A549 (cell line): ENCODE measurements around the gene SDE2. TPM values are rescaled to one million over a fixed set of nuclear protein-coding genes. Genes with fewer than 3 reads are reported as not detected.
A peak's percentile ranks its signal among the peaks of the same experiment; 100 is the strongest.

Experiments
- ATAC-seq, 2 experiments: fragments of 200-7000 bp in 1 of 2; fragments of >200 bp in 1 of 2; cut with Nextera tagmentation in 1 of 2; cut with Tn5 transposase in 1 of 2; 3 replicates each; pipeline versions ENCODE4 v1.8.0 to v1.9.1; 2018 to 2020; ENCODE audit warnings: mild to moderate bottlenecking in 1 of 2, moderate library complexity in 1 of 2
- CTCF ChIA-PET: fragments of 300-600 bp; sonication (Branson Sonifier 250); formaldehyde crosslinking; extraction: SDS; loops from one replicate; lab custom pipeline; 2021; ENCODE audit warnings: antibody characterized with exemption, inconsistent platforms; lab: Yijun Ruan, JAX
- POLR2A ChIA-PET: fragments of 350-600 bp; formaldehyde crosslinking; extraction: SDS; loops from one replicate; lab custom pipeline; 2021; ENCODE audit warnings: antibody characterized with exemption, inconsistent platforms; lab: Yijun Ruan, JAX
- DNase-seq, 2 experiments: peaks; one replicate each; pipeline versions ENCODE4 v3.0.0 to v3.0.0-alpha.2; 2011 to 2016; ENCODE audit warnings: low read depth in 1 of 2, low spot score in 1 of 2
- FAIRE-seq: peaks from 2 replicates; lab custom pipeline; 2011; peaks lifted over from hg19 to GRCh38; lab: Jason Lieb, UNC
- H3K27ac ChIP-seq, 2 experiments: fragments of >200 bp; sonication (Bioruptor Twin); formaldehyde crosslinking; 3 replicates each; pipeline ENCODE4 v1.5.1; 2016 to 2017
- H3K4me1 ChIP-seq: fragments of >200 bp; sonication (Bioruptor Twin); formaldehyde crosslinking; 3 replicates; pipeline ENCODE4 v1.6.1; 2016
- H3K4me2 ChIP-seq: fragments of >200 bp; sonication (Bioruptor Twin); formaldehyde crosslinking; 3 replicates; pipeline ENCODE4 v1.6.1; 2016
- H3K4me3 ChIP-seq: fragments of >200 bp; sonication (Bioruptor Twin); formaldehyde crosslinking; 3 replicates; pipeline ENCODE4 v1.5.1; 2016
- H3K9me3 ChIP-seq: fragments of >200 bp; sonication (Bioruptor Twin); formaldehyde crosslinking; 3 replicates; pipeline ENCODE4 v1.6.1; 2016
- BHLHE40 ChIP-seq: IDR thresholded peaks from 2 replicates; pipeline ENCODE4 v1.6.1; 2012; ENCODE audit warnings: low read depth, low read length, inconsistent platforms
- EHF ChIP-seq: fragments of 250-450 bp; sonication (Bioruptor Pico); IDR thresholded peaks from 2 replicates; pipeline ENCODE4 v1.5.0; 2020; ENCODE audit warnings: mild to moderate bottlenecking
- EP300 ChIP-seq, 2 experiments: fragments of >200 bp; sonication (Bioruptor Twin); formaldehyde crosslinking; IDR thresholded peaks; 2 replicates in 1 of 2; 3 replicates in 1 of 2; pipeline ENCODE4 v1.6.1; 2016 to 2017
- FOSB ChIP-seq: fragments of 250-450 bp; sonication (Bioruptor Pico); IDR thresholded peaks from 2 replicates; pipeline ENCODE4 v1.5.0; 2020; ENCODE audit warnings: mild to moderate bottlenecking, moderate library complexity
- FOXS1 ChIP-seq: fragments of 250-450 bp; sonication (Bioruptor Pico); IDR thresholded peaks from 2 replicates; pipeline ENCODE4 v1.5.0; 2020; ENCODE audit warnings: mild to moderate bottlenecking, moderate library complexity
- HDAC2 ChIP-seq: fragments of 200-600 bp; sonication (generic); IDR thresholded peaks from 2 replicates; pipeline ENCODE4 v1.6.1; 2016
- HOXB5 ChIP-seq: fragments of 250-450 bp; sonication (Bioruptor Pico); IDR thresholded peaks from 2 replicates; pipeline ENCODE4 v1.5.0; 2020; ENCODE audit warnings: mild to moderate bottlenecking, moderate library complexity
- MYC ChIP-seq: IDR thresholded peaks from 2 replicates; pipeline ENCODE4 v1.6.1; 2012; ENCODE audit warnings: mild to moderate bottlenecking, inconsistent platforms, low read length, improper control_type of control experiment, borderline replicate concordance
- PHF8 ChIP-seq: fragments of 200-600 bp; sonication (generic); IDR thresholded peaks from 2 replicates; pipeline ENCODE4 v1.6.1; 2016; ENCODE audit warnings: low read depth, mild to moderate bottlenecking, antibody characterized with exemption, moderate library complexity, borderline replicate concordance
- RAD21 ChIP-seq, 2 experiments: fragments of >200 bp in 1 of 2; sonication (Bioruptor Twin) in 1 of 2; formaldehyde crosslinking in 1 of 2; IDR thresholded peaks in 1 of 2; conservative IDR thresholded peaks in 1 of 2; 2 replicates in 1 of 2; 3 replicates in 1 of 2; pipeline ENCODE4 v1.6.1; 2012 to 2018; ENCODE audit warnings: inconsistent platforms in 1 of 2
- RFX5 ChIP-seq: fragments of 450-650 bp; IDR thresholded peaks from 2 replicates; pipeline ENCODE4 v1.7.1; 2014; ENCODE audit warnings: antibody characterized with exemption, mild to moderate bottlenecking, moderate library complexity
- SMC3 ChIP-seq: fragments of >200 bp; sonication (Bioruptor Twin); formaldehyde crosslinking; IDR thresholded peaks from 3 replicates; pipeline ENCODE4 v1.6.1; 2018; ENCODE audit warnings: inconsistent platforms
- TP53 ChIP-seq: fragments of 250-450 bp; sonication (Bioruptor Pico); IDR thresholded peaks from 2 replicates; pipeline ENCODE4 v1.5.0; 2021; ENCODE audit warnings: mild to moderate bottlenecking, moderate library complexity
- WGBS: methylation state at CpG from one replicate; pipeline ENCODE4 v1.1.6; 2017; ENCODE audit errors: missing lambda C conversion rate; 5-methylcytosine and 5-hydroxymethylcytosine counted together
- polyA plus RNA-seq, 4 experiments: library from polyadenylated mRNA; depleted of rRNA in 3 of 4; stranded (reverse); fragments of >200 nt; fragmentation: RNase III in 1 of 4; extraction: RNeasy Plus Mini Kit Qiagen cat#74134 plus additional on column Dnase treatment in 1 of 4; gene quantifications; 2 replicates in 3 of 4; 3 replicates in 1 of 4; pipeline ENCODE4 v1.2.3, GENCODE V29; 2011 to 2017
- TF ChIP-seq, protein P1 (sequence below): fragments of 250-450 bp; sonication (Bioruptor Pico); IDR thresholded peaks from 2 replicates; pipeline ENCODE4 v1.5.0; 2021; ENCODE audit warnings: mild to moderate bottlenecking, moderate library complexity, borderline replicate concordance
- TF ChIP-seq, protein P2 (sequence below): fragments of 150-350 bp; IDR thresholded peaks from 2 replicates; pipeline ENCODE4 v1.6.1; 2014; ENCODE audit warnings: low read depth, mild to moderate bottlenecking, low read length
- TF ChIP-seq, protein P3 (sequence below): IDR thresholded peaks from 2 replicates; pipeline ENCODE4 v1.6.1; 2012; ENCODE audit warnings: low read depth, borderline replicate concordance
- TF ChIP-seq, protein P4 (sequence below): fragments of >200 bp; sonication (Bioruptor Twin); formaldehyde crosslinking; IDR thresholded peaks from 2 replicates; pipeline ENCODE4 v1.6.1; 2016
- TF ChIP-seq, protein P5 (sequence below): fragments of >200 bp; sonication (Bioruptor Twin); formaldehyde crosslinking; IDR thresholded peaks from 3 replicates; pipeline ENCODE4 v1.5.1; 2016
- TF ChIP-seq, protein P6 (sequence below): fragments of 450-650 bp; IDR thresholded peaks from 2 replicates; pipeline ENCODE4 v1.6.1; 2014; ENCODE audit warnings: antibody characterized with exemption

Gene SDE2
- polyA plus RNA-seq, 2 of the 4 experiments (the other 2 are of a cell fraction) = 9.2 to 24.8 TPM

DNA sequence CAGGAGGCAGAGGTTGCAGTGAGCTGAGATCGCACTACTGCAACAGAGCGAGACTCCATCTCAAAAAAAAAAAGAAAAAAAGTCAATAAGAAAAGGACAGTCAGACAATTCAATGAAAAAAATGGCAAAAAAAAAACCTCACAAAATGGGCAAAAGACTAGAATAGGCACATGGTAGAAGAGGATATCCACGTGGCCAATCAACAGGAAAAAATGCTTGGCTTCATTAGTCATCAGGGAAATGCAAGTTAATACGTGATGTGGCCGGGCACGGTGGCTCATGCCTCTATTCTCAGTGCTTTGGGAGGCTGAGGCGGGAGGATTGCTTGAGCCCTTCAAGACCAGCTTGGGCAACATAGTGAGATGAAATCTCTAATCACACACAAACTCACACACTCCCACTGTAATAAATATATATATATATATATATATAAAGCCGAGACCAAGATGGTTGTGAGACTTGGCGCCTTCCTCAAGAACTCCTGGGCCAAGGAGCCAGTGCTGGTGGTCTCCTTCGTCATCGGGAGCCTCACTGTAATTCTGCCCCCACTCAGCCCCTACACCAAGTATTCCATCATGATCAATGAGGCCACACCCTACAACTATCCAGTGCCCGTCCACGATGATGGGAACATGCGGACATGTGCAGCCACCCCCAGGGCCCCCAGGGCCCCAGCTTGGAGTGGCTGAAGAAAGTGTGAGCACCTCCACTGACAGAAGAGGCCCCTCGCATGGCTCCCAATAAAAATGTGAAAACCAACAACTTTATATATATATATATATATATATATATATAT, 35.2 kb downstream of the SDE2 start:
- POLR2A ChIA-PET = no interaction called here
- FAIRE-seq (no peak), DNase-seq (no peak)
- Histone ChIP-seq H3K9me3 (no peaks in the 10 kb centered on the region), H3K27ac (no peak overlapping the region), H3K4me1 (no peaks in the 10 kb centered on the region)
- 78% methylated on average over 15 of the region's 15 CpGs for WGBS
- TF ChIP-seq BHLHE40 (no peak), HDAC2 (no peak), PHF8 (no peak), MYC (no peak), FOXS1 (CRISPR knock-in tag) (no peak), EP300 (IDR thresholded peaks at IDR 0.05) (no peak)
- TF ChIP-seq, protein P1, sequence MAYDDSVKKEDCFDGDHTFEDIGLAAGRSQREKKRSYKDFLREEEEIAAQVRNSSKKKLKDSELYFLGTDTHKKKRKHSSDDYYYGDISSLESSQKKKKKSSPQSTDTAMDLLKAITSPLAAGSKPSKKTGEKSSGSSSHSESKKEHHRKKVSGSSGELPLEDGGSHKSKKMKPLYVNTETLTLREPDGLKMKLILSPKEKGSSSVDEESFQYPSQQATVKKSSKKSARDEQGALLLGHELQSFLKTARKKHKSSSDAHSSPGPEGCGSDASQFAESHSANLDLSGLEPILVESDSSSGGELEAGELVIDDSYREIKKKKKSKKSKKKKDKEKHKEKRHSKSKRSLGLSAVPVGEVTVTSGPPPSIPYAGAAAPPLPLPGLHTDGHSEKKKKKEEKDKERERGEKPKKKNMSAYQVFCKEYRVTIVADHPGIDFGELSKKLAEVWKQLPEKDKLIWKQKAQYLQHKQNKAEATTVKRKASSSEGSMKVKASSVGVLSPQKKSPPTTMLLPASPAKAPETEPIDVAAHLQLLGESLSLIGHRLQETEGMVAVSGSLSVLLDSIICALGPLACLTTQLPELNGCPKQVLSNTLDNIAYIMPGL (CRISPR knock-in tag) = no peak
- TF ChIP-seq, protein P2, sequence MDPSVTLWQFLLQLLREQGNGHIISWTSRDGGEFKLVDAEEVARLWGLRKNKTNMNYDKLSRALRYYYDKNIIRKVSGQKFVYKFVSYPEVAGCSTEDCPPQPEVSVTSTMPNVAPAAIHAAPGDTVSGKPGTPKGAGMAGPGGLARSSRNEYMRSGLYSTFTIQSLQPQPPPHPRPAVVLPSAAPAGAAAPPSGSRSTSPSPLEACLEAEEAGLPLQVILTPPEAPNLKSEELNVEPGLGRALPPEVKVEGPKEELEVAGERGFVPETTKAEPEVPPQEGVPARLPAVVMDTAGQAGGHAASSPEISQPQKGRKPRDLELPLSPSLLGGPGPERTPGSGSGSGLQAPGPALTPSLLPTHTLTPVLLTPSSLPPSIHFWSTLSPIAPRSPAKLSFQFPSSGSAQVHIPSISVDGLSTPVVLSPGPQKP = no peak
- TF ChIP-seq, protein P3, sequence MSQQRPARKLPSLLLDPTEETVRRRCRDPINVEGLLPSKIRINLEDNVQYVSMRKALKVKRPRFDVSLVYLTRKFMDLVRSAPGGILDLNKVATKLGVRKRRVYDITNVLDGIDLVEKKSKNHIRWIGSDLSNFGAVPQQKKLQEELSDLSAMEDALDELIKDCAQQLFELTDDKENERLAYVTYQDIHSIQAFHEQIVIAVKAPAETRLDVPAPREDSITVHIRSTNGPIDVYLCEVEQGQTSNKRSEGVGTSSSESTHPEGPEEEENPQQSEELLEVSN = no peak
- TF ChIP-seq, protein P4, sequence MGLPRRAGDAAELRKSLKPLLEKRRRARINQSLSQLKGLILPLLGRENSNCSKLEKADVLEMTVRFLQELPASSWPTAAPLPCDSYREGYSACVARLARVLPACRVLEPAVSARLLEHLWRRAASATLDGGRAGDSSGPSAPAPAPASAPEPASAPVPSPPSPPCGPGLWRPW = no peak
- TF ChIP-seq, protein P5, sequence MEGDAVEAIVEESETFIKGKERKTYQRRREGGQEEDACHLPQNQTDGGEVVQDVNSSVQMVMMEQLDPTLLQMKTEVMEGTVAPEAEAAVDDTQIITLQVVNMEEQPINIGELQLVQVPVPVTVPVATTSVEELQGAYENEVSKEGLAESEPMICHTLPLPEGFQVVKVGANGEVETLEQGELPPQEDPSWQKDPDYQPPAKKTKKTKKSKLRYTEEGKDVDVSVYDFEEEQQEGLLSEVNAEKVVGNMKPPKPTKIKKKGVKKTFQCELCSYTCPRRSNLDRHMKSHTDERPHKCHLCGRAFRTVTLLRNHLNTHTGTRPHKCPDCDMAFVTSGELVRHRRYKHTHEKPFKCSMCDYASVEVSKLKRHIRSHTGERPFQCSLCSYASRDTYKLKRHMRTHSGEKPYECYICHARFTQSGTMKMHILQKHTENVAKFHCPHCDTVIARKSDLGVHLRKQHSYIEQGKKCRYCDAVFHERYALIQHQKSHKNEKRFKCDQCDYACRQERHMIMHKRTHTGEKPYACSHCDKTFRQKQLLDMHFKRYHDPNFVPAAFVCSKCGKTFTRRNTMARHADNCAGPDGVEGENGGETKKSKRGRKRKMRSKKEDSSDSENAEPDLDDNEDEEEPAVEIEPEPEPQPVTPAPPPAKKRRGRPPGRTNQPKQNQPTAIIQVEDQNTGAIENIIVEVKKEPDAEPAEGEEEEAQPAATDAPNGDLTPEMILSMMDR = no peak
- TF ChIP-seq, protein P6, sequence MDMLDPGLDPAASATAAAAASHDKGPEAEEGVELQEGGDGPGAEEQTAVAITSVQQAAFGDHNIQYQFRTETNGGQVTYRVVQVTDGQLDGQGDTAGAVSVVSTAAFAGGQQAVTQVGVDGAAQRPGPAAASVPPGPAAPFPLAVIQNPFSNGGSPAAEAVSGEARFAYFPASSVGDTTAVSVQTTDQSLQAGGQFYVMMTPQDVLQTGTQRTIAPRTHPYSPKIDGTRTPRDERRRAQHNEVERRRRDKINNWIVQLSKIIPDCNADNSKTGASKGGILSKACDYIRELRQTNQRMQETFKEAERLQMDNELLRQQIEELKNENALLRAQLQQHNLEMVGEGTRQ = no peak
- TF ChIP-seq, all 56 proteins: peak for 0
- no peak overlapping the region for H3K4me2 ChIP-seq
- H3K4me3 ChIP-seq = no peak overlapping the region
- ATAC-seq = no peak
- CTCF ChIA-PET = interaction anchor here (0.6 to 4.5 kb wide), 10 partner anchors 11 to 645 kb away, joined by 3 to 26 read pairs (median 7); no protein-coding TSS in a partner anchor

DNA sequence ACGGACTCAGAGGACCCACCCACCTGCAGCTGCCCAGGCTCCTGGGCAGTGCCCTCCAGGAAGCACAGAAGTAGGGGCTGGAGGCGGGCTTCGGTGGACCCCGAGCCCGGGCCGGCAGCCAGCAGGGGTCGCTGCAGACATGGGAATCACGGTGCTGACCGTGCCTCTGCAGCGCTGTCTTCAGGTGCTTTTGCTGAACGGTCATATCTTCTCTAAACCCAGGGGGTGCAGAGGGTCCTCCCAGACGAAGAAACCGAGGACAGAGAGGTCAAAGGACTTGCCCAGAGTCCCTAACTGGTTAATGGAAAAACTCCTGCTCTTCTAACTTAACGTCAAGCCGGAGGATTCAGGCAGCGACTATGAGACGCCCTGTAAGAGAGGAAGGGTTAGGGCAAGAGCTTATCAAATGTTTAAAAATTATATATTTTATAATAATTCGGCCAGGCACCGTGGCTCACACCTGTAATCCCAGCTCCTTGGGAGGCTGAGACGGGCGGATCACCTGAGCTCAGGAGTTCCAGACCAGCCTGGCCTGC, 36.6 kb downstream of the SDE2 start:
- H3K4me3 ChIP-seq = peak overlapping the region; percentile 26; the same call in 2 of the 3 replicates
- H3K9me3 ChIP-seq = no peaks in the 10 kb centered on the region
- H3K4me1 ChIP-seq = no peaks in the 10 kb centered on the region
- ATAC-seq = peak; percentile 98 to 100
- peak; percentile 64 to 71 for DNase-seq
- peak overlapping the region in 1 of 2 experiments; percentile 45; a peak in 2 of 6 replicates for H3K27ac ChIP-seq
- CTCF ChIA-PET = interaction anchor here (0.6 to 4.5 kb wide), 29 partner anchors 7 to 644 kb away, joined by 3 to 26 read pairs (median 4); partner anchors contain the start of gene LEFTY1
- no peak for TF ChIP-seq TP53 (CRISPR knock-in tag)
- peak; percentile 44; the same call in 1 of the 2 replicates for TF ChIP-seq EHF
- TF ChIP-seq, protein P5 = peak; percentile 81
- peak; percentile 46; the same call in 2 of the 3 replicates for TF ChIP-seq SMC3
- TF ChIP-seq FOSB (CRISPR knock-in tag) = no peak
- no peak for TF ChIP-seq RFX5
- peak; percentile 59; the same call in 1 of the 2 replicates for TF ChIP-seq HOXB5
- peak; percentile 59 to 62 for TF ChIP-seq RAD21 (conservative IDR thresholded peaks at IDR 0.05 in 1 of 2, IDR thresholded peaks at IDR 0.05 in 1 of 2)
- 27% methylated on average over 21 of the region's 21 CpGs for whole genome bisulfite sequencing
- peak overlapping the region; percentile 68 for H3K4me2 ChIP-seq
- no peak for FAIRE-seq
- POLR2A ChIA-PET = interaction anchor here (0.6 kb wide), 1 partner anchor 38 kb away, joined by 3 read pairs; the partner anchor contains the start of gene PYCR2
